HG03354 (cell line): ENCODE results near the gene KIF5A.
A peak's percentile ranks its signal among the peaks of the same experiment; 100 is the strongest.

Experiments
- ATAC-seq: cut with Tn5 transposase; IDR thresholded peaks from one replicate; pipeline ENCODE4 v1.9.1; 2021; ENCODE audit warnings: mild to moderate bottlenecking; ENCODE audit not compliant: unreplicated experiment, poor library complexity, severe bottlenecking

The KIF5A gene

GRCh38 chr12:57625261-57626032 is 75.6 kb downstream of the KIF5A start:
- no peak for ATAC-seq

GRCh38 chr12:57626111-57626920 is 76.5 kb downstream of the KIF5A start:
- ATAC-seq = no peak

GRCh38 chr12:57626921-57627445 is 77.1 kb downstream of the KIF5A start:
- no peak for ATAC-seq

- no peak for ATAC-seq
Observed at GRCh38 chr12:57627501-57628279, 77.8 kb downstream of the KIF5A start.

- no peak for ATAC-seq
Observed at GRCh38 chr12:57628280-57629191, 78.7 kb downstream of the KIF5A start.

- no peak for ATAC-seq
Observed at GRCh38 chr12:57629897-57630471, 80.1 kb downstream of the KIF5A start.

GRCh38 chr12:57630891-57631433 is 81.1 kb downstream of the KIF5A start:
- ATAC-seq = no peak

- no peak for ATAC-seq
Observed at GRCh38 chr12:57631566-57632072, 81.8 kb downstream of the KIF5A start.

- peak; percentile 24 for ATAC-seq
Observed at GRCh38 chr12:57632073-57632957, 82.5 kb downstream of the KIF5A start.

- peak; percentile 86 for ATAC-seq
Observed at GRCh38 chr12:57632958-57633840, 83.4 kb downstream of the KIF5A start, which contains the start of gene B4GALNT1. Gene B4GALNT1, minus strand, starts transcription at chr12:57633201. Its CDS starts 1,069 bp downstream, at chr12:57632132.
